GM12875 (cell line): ENCODE measurements around the gene LRRTM4.

Source experiments
- H3K4me3 ChIP-seq: one replicate; pipeline ENCODE4 v1.5.1; 2011; ENCODE audit warnings: low read depth, low read length, control low read depth
- CTCF ChIP-seq: IDR thresholded peaks from 2 replicates; pipeline ENCODE4 v1.5.1; 2011; ENCODE audit warnings: low read depth, mild to moderate bottlenecking, control low read depth, inconsistent platforms, low read length, moderate library complexity, borderline replicate concordance; ENCODE audit not compliant: insufficient read depth

LRRTM4 gene

GRCh38 chr2:77443076-77443475 lies 79.1 kb downstream of the LRRTM4 start:
- H3K4me3 ChIP-seq, result no peak overlapping the region
- TF ChIP-seq CTCF, result no peak

GRCh38 chr2:77434880-77435279 lies 87.3 kb downstream of the LRRTM4 start:
- H3K4me3 ChIP-seq, result no peak overlapping the region
- TF ChIP-seq CTCF, result no peak

GRCh38 chr2:77428946-77429345 lies 93.2 kb downstream of the LRRTM4 start:
- TF ChIP-seq CTCF, result no peak
- H3K4me3 ChIP-seq, result no peak overlapping the region

GRCh38 chr2:77421971-77422370 lies 100.2 kb downstream of the LRRTM4 start:
- H3K4me3 ChIP-seq, result no peak overlapping the region

GRCh38 chr2:77418537-77418936 lies 103.6 kb downstream of the LRRTM4 start:
- TF ChIP-seq CTCF, result no peak
- no peak overlapping the region for H3K4me3 ChIP-seq

More at GRCh38 chr2:77421971-77422370, 100.2 kb downstream of the LRRTM4 start:
- TF ChIP-seq CTCF, result no peak

GRCh38 chr2:77404189-77404588 lies 118.0 kb downstream of the LRRTM4 start:
- no peak overlapping the region for H3K4me3 ChIP-seq
- TF ChIP-seq CTCF, result no peak

- no peak overlapping the region for H3K4me3 ChIP-seq
- TF ChIP-seq CTCF, result no peak
Measured at GRCh38 chr2:77398970-77399600, 123.1 kb downstream of the LRRTM4 start.
